ENCODE measurements around the gene SLITRK5. TPM values are rescaled to one million over a fixed set of nuclear protein-coding genes. Genes with fewer than 3 reads are reported as not detected.
A peak's percentile ranks its signal among the peaks of the same experiment; 100 is the strongest.

The SLITRK5 gene, protein sequence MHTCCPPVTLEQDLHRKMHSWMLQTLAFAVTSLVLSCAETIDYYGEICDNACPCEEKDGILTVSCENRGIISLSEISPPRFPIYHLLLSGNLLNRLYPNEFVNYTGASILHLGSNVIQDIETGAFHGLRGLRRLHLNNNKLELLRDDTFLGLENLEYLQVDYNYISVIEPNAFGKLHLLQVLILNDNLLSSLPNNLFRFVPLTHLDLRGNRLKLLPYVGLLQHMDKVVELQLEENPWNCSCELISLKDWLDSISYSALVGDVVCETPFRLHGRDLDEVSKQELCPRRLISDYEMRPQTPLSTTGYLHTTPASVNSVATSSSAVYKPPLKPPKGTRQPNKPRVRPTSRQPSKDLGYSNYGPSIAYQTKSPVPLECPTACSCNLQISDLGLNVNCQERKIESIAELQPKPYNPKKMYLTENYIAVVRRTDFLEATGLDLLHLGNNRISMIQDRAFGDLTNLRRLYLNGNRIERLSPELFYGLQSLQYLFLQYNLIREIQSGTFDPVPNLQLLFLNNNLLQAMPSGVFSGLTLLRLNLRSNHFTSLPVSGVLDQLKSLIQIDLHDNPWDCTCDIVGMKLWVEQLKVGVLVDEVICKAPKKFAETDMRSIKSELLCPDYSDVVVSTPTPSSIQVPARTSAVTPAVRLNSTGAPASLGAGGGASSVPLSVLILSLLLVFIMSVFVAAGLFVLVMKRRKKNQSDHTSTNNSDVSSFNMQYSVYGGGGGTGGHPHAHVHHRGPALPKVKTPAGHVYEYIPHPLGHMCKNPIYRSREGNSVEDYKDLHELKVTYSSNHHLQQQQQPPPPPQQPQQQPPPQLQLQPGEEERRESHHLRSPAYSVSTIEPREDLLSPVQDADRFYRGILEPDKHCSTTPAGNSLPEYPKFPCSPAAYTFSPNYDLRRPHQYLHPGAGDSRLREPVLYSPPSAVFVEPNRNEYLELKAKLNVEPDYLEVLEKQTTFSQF
- total RNA-seq: under 1 TPM in 1 of 4 donors, not detected in 3; 0.09 TPM

DNA sequence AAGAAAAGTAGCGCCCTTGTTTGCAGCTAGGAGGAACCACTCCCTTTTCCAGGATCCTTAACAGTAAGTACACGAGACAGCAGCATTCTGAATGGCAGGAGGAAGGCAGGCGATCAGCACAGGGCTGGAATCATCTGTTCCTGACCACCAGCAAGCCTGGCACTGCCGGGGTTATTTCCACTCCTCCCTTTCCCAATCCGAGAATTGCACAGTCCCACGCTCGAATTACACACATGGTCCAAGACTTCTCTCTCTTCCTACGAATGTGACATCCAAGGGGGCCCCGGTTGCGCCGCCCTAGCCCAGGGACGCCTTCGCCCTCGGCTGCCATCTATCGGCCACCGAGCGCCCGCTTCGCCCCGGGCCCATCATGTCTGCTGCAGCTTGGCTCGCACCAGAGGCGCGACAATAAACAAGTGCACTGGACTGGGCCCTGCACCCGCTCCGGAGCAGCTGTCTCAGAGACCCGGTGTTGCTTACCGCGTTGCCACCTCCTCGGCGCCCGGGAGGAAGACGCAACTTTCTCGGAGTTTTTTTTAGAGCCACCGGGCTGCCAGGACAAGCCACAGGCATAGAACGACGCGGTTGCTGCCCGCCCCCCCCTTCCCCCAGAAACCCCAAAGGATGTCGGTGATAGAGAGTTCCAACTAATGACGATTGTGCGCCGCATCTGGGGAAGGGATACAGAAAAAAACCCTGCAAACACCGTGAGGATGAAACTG is at the start of gene SLITRK5:
SLITRK5 (plus strand) TSS at position 341 of the 722 bp plus-strand sequence. CDS start 4,018 bp downstream, outside the sequence.
- H3K4me3 ChIP-seq: peak within 1 kb of the TSS; percentile 14 to 50 (median 40)
- peaks cover 0 to 25% of the 10 kb centered on the region in 2 donors for H3K27me3 ChIP-seq
- TF ChIP-seq POLR2A (IDR thresholded peaks at IDR 0.05): no peak
- TF ChIP-seq, protein P1, sequence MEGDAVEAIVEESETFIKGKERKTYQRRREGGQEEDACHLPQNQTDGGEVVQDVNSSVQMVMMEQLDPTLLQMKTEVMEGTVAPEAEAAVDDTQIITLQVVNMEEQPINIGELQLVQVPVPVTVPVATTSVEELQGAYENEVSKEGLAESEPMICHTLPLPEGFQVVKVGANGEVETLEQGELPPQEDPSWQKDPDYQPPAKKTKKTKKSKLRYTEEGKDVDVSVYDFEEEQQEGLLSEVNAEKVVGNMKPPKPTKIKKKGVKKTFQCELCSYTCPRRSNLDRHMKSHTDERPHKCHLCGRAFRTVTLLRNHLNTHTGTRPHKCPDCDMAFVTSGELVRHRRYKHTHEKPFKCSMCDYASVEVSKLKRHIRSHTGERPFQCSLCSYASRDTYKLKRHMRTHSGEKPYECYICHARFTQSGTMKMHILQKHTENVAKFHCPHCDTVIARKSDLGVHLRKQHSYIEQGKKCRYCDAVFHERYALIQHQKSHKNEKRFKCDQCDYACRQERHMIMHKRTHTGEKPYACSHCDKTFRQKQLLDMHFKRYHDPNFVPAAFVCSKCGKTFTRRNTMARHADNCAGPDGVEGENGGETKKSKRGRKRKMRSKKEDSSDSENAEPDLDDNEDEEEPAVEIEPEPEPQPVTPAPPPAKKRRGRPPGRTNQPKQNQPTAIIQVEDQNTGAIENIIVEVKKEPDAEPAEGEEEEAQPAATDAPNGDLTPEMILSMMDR (IDR thresholded peaks at IDR 0.05): peak in 4 of 6 experiments; percentile 28 to 54 (median 40)
- peaks cover 0 to 28% (median 0%) of the 10 kb centered on the region in 4 donors for H3K4me1 ChIP-seq
- no peak within 1 kb of the TSS for H3K27ac ChIP-seq
- peak; percentile 33 to 70 (median 69) for DNase-seq
- no peaks in the 10 kb centered on the region for H3K36me3 ChIP-seq
- no peaks in the 10 kb centered on the region for H3K9me3 ChIP-seq

DNA sequence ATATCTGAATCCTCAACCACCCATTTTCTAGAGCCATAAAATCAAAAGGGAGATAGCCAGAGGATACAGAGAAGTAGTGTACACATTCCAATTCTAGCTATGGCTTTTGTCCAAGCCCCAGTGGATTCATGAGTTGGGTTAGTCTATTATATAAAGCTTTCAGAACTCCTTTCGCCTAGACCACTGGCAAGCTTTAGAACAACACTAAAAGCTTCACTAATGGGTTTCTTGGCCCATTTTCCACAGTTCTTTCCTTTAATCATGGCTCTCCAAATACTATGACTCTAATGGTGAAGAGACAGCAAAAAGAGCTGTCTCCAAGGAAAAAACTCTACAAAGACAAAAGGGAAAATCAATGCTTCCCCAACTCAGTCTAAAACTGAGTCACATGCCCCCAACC is 48.2 kb upstream of the SLITRK5 start:
- H3K27me3 ChIP-seq: no peaks in the 10 kb centered on the region
- no peaks in the 10 kb centered on the region for H3K4me1 ChIP-seq
- no peaks in the 10 kb centered on the region for H3K9me3 ChIP-seq
- H3K27ac ChIP-seq: no peak overlapping the region
- DNase-seq: no peak
- no peak overlapping the region for H3K4me3 ChIP-seq
- no peaks in the 10 kb centered on the region for H3K36me3 ChIP-seq
- TF ChIP-seq, protein P1 (IDR thresholded peaks at IDR 0.05): no peak
- TF ChIP-seq POLR2A (IDR thresholded peaks at IDR 0.05): no peak

DNA sequence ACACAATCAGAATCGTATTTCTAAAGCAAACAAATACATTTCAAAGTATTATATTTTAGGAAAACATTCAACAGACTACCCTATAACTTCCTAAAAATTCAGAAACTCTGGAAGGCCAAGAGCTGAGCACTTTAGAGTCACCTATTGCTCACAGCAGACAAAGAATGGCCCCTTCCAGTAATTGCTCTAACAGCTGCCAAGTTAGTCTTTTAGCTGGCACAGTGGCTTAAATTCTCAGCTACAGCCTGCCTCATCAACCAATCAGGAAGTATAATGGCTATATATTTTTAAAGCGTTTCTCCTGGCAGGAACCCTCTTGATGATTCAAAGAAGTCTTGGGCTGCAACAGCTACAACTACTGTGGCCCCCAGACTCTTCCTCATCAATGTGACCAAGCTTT is 14.9 kb upstream of the SLITRK5 start:
- TF ChIP-seq POLR2A (IDR thresholded peaks at IDR 0.05): no peak
- TF ChIP-seq, protein P1 (IDR thresholded peaks at IDR 0.05): no peak
- no peaks in the 10 kb centered on the region for H3K36me3 ChIP-seq
- no peaks in the 10 kb centered on the region for H3K9me3 ChIP-seq
- H3K4me3 ChIP-seq: no peak overlapping the region
- no peak overlapping the region for H3K27ac ChIP-seq
- no peaks in the 10 kb centered on the region for H3K27me3 ChIP-seq
- no peaks in the 10 kb centered on the region for H3K4me1 ChIP-seq
- no peak for DNase-seq

DNA sequence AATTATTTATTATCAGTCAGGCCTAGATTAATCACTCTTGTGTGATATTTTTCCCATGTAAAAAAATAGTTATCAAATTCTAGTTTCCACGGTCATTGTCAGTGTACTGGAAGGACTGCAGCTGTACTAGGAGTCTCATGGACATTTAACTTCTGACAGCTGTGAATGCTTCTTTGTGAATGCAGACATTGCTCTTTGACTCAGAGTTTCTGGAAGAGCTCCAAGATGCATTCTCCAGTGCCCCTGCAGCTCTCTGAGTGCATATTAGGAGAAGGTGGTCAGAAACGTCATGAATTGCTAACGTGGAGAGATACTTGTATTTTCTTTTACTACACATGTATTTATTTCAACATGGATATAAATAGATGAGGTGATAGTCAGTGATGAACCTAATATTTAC is 9.7 kb upstream of the SLITRK5 start:
- H3K27me3 ChIP-seq: no peaks in the 10 kb centered on the region
- TF ChIP-seq, protein P1 (IDR thresholded peaks at IDR 0.05): no peak
- no peak for TF ChIP-seq POLR2A (IDR thresholded peaks at IDR 0.05)
- H3K27ac ChIP-seq: no peak overlapping the region
- no peaks in the 10 kb centered on the region for H3K4me1 ChIP-seq
- no peaks in the 10 kb centered on the region for H3K9me3 ChIP-seq
- H3K4me3 ChIP-seq: no peak overlapping the region
- no peak for DNase-seq
- no peaks in the 10 kb centered on the region for H3K36me3 ChIP-seq

DNA sequence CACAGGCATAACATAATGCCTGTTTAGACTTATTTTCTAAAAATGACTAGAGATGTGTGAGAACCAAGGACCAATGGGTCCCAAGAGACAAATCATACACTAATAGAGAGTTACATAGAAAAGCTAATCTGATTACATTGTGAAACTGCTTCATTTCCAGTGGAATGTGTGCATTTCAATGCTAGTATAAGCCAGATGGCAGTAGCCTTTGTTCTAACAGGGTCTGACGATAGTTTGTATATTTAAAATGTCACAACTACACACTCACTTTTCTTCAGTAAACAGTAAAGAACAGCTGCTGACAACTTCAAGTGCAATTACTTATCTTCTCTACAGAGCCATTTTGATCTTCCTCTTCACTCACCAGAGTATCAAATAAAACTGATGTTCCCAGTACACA is 4.3 kb upstream of the SLITRK5 start:
- Histone ChIP-seq H3K4me1 (peaks cover 0 to 10% (median 0%) of the 10 kb centered on the region in 4 donors), H3K27ac (no peak overlapping the region), H3K9me3 (no peaks in the 10 kb centered on the region), H3K36me3 (no peaks in the 10 kb centered on the region), H3K27me3 (peaks cover 0 to 8% of the 10 kb centered on the region in 2 donors), H3K4me3 (no peak overlapping the region)
- TF ChIP-seq POLR2A (IDR thresholded peaks at IDR 0.05): no peak
- TF ChIP-seq, protein P1 (IDR thresholded peaks at IDR 0.05): no peak
- DNase-seq: no peak
